Panc1 (cell line): ENCODE data around the gene LTO1. TPM values are rescaled to one million over a fixed set of nuclear protein-coding genes. Genes with fewer than 3 reads are reported as not detected.

ENCODE experiments used
- ATAC-seq: fragments of 200-7000 bp; cut with Tn5 transposase; 2 replicates; pipeline ENCODE4 v1.9.1; 2020; ENCODE audit warnings: mild to moderate bottlenecking, moderate library complexity
- BruUV-seq: library from RNA; stranded (reverse); fragments of 400-500 nt; replicated peaks from 2 replicates; lab custom pipeline; 2021; lab: Mats Ljungman, UMichigan
- CTCF ChIA-PET: fragments of 300-600 bp; sonication (Branson Sonifier 250); formaldehyde crosslinking; loops from one replicate; lab custom pipeline; 2022; ENCODE audit warnings: antibody characterized with exemption; lab: Charles Lee
- POLR2A ChIA-PET: fragments of 300-600 bp; sonication (Branson Sonifier 250); formaldehyde crosslinking; loops from one replicate; lab custom pipeline; 2022; ENCODE audit warnings: antibody characterized with exemption; lab: Charles Lee
- DNase-seq: peaks from one replicate; pipeline ENCODE4 v3.0.0-alpha.2; 2010; ENCODE audit warnings: low read depth, low spot score
- H3K27ac ChIP-seq: 2 replicates; pipeline ENCODE4 v1.5.1; 2011; ENCODE audit warnings: mild to moderate bottlenecking, low read length, inconsistent platforms
- H3K27me3 ChIP-seq: fragments of 200-500 bp; sonication (Bioruptor generic); 2 replicates; pipeline ENCODE4 v1.6.0; 2014; ENCODE audit warnings: low read length, inconsistent platforms; ENCODE audit not compliant: control insufficient read depth, insufficient read depth
- H3K36me3 ChIP-seq: fragments of 200-500 bp; sonication (Bioruptor generic); 2 replicates; pipeline ENCODE4 v1.5.1; 2014; ENCODE audit warnings: inconsistent platforms, mild to moderate bottlenecking, low read length, moderate library complexity; ENCODE audit not compliant: control insufficient read depth, insufficient read depth
- H3K4me1 ChIP-seq: 2 replicates; pipeline ENCODE4 v1.5.1; 2011; ENCODE audit warnings: inconsistent platforms, mild to moderate bottlenecking, low read length, moderate library complexity; ENCODE audit not compliant: control insufficient read depth, insufficient read depth
- H3K4me3 ChIP-seq, 2 experiments: 2 replicates each; pipeline ENCODE4 v1.5.1; 2011 to 2012; ENCODE audit warnings: low read depth in 2 of 2, low read length in 2 of 2, mild to moderate bottlenecking in 2 of 2, inconsistent platforms in 1 of 2, moderate library complexity in 1 of 2
- H3K9me3 ChIP-seq: fragments of 200-500 bp; sonication (Bioruptor generic); 2 replicates; pipeline ENCODE4 v1.5.1; 2014; ENCODE audit warnings: low read depth, mild to moderate bottlenecking, inconsistent platforms, low read length, moderate library complexity; ENCODE audit not compliant: control insufficient read depth, insufficient read depth
- POLR2AphosphoS5 ChIP-seq: IDR thresholded peaks from 2 replicates; pipeline ENCODE4 v1.6.1; 2012; ENCODE audit warnings: mild to moderate bottlenecking, low read depth, low read length, moderate library complexity
- REST ChIP-seq, 2 experiments: IDR thresholded peaks; 2 replicates each; pipeline ENCODE4 v1.6.1; 2011 to 2012; ENCODE audit warnings: low read depth in 2 of 2, control low read depth in 1 of 2, low read length in 1 of 2, mild to moderate bottlenecking in 1 of 2, moderate library complexity in 1 of 2; ENCODE audit not compliant: insufficient read depth in 1 of 2
- SIN3A ChIP-seq: IDR thresholded peaks from 2 replicates; pipeline ENCODE4 v1.6.1; 2012; ENCODE audit warnings: low read depth, mild to moderate bottlenecking, low read length, moderate library complexity, borderline replicate concordance; ENCODE audit not compliant: insufficient read depth
- TCF7L2 ChIP-seq: IDR thresholded peaks from 2 replicates; pipeline ENCODE4 v1.6.1; 2011; ENCODE audit warnings: mild to moderate bottlenecking, low read depth, low read length, inconsistent platforms
- in situ Hi-C: cut with HindIII; loops from 2 replicates; pipeline ENCODE4 v1.10.0; 2016; ENCODE audit warnings: low sequenced_read_pairs, low pct_unique_long_range_greater_than_20kb
- intact Hi-C: fragments of 100-400 bp; cut with micrococcal nuclease; formaldehyde crosslinking; loops from one replicate; pipeline ENCODE4 v1.10.0; 2022; ENCODE audit not compliant: unreplicated experiment
- total RNA-seq: library from RNA; stranded (reverse); gene quantifications from one replicate; pipeline ENCODE4 v1.2.1, GENCODE V29; 2021; ENCODE audit not compliant: unreplicated experiment
- TF ChIP-seq, protein P1 (sequence below): fragments of 450-650 bp; IDR thresholded peaks from 2 replicates; pipeline ENCODE4 v1.5.1; 2017; ENCODE audit warnings: mild to moderate bottlenecking

LTO1 gene
- total RNA-seq, 1 experiment from 2014 or later, result 28.7 TPM

GRCh38 chr11:69698362-69698761 lies 23.2 kb upstream of the LTO1 start:
- intact Hi-C loops (no loop called here), in situ Hi-C loops (no loop called here)
- POLR2A ChIA-PET, result interaction anchor here (0.6 kb wide), 1 partner anchor 92 kb away, joined by 3 read pairs; no protein-coding TSS in a partner anchor
- H3K36me3 ChIP-seq, result no peaks in the 10 kb centered on the region
- TF ChIP-seq REST (IDR thresholded peaks at IDR 0.05; ENCODE audit: insufficient read depth in 1 of 2, low read depth in 2 of 2, low read length in 1 of 2) (no peak), SIN3A (no peak), TCF7L2 (no peak), POLR2AphosphoS5 (no peak)
- TF ChIP-seq, protein P1, sequence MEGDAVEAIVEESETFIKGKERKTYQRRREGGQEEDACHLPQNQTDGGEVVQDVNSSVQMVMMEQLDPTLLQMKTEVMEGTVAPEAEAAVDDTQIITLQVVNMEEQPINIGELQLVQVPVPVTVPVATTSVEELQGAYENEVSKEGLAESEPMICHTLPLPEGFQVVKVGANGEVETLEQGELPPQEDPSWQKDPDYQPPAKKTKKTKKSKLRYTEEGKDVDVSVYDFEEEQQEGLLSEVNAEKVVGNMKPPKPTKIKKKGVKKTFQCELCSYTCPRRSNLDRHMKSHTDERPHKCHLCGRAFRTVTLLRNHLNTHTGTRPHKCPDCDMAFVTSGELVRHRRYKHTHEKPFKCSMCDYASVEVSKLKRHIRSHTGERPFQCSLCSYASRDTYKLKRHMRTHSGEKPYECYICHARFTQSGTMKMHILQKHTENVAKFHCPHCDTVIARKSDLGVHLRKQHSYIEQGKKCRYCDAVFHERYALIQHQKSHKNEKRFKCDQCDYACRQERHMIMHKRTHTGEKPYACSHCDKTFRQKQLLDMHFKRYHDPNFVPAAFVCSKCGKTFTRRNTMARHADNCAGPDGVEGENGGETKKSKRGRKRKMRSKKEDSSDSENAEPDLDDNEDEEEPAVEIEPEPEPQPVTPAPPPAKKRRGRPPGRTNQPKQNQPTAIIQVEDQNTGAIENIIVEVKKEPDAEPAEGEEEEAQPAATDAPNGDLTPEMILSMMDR, result no peak
- no peaks in the 10 kb centered on the region for H3K27me3 ChIP-seq
- H3K4me1 ChIP-seq, result peaks cover 7% of the 10 kb centered on the region
- no peak overlapping the region for H3K4me3 ChIP-seq
- DNase-seq (no peak), ATAC-seq (no peak)
- H3K27ac ChIP-seq, result no peak overlapping the region
- no peaks in the 10 kb centered on the region for H3K9me3 ChIP-seq
- no TSS peak for BruUV-seq
- CTCF ChIA-PET, result no interaction called here

DNA sequence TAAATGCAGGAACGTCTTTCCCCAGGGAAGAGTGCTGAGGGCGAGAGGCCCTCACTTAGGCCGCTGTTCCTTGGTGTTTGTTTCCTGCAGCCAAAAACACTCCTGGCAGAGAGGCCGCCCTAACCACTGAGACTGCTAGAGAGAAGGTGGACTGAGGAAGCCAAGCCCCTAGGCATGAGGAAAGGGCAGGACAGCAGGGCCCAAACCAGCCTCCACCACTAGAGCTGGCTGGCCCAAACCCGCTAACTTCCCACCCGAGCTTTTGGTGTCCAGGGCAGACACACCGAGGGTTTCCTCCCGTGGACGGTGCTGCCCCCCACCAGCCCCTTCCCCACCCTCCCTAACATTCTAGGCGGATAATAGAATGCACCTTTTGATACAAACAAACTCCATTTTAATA lies 22.7 kb upstream of the LTO1 start:
- Histone ChIP-seq H3K36me3 (no peaks in the 10 kb centered on the region), H3K9me3 (no peaks in the 10 kb centered on the region), H3K4me1 (peaks cover 7% of the 10 kb centered on the region), H3K27me3 (no peaks in the 10 kb centered on the region), H3K4me3 (no peak overlapping the region), H3K27ac (no peak overlapping the region)
- DNase-seq (no peak), ATAC-seq (no peak)
- intact Hi-C loops (no loop called here), in situ Hi-C loops (no loop called here)
- TF ChIP-seq REST (IDR thresholded peaks at IDR 0.05; ENCODE audit: insufficient read depth in 1 of 2, low read depth in 2 of 2, low read length in 1 of 2) (no peak), TCF7L2 (no peak), POLR2AphosphoS5 (no peak), SIN3A (no peak)
- TF ChIP-seq, protein P1, result no peak
- CTCF ChIA-PET, result no interaction called here
- BruUV-seq, result no TSS peak
- POLR2A ChIA-PET, result interaction anchor here (0.6 kb wide), 1 partner anchor 92 kb away, joined by 3 read pairs; no protein-coding TSS in a partner anchor
